ENCODE results near the gene ROBO4. TPM values are rescaled to one million over a fixed set of nuclear protein-coding genes. Genes with fewer than 3 reads are reported as not detected.

The ROBO4 gene
- total and polyA plus RNA-seq, 2 of the 13 experiments (the other 11 are each of a cell fraction or from before 2014, with no cell fraction given), result 0.07 to 1.1 TPM

GRCh38 chr11:124864892-124865180, 32.8 kb downstream of the ROBO4 start:
- H3K27ac ChIP-seq (ENCODE audit: extremely low read length, insufficient read depth, low read length), result no peak overlapping the region
- peaks cover 34% of the 10 kb centered on the region for H3K4me1 ChIP-seq (ENCODE audit: insufficient read depth, low read length)
- no peaks in the 10 kb centered on the region for H3K36me3 ChIP-seq (replicated peaks in 1 of 2; ENCODE audit: control insufficient read depth in 1 of 2, insufficient read depth in 2 of 2, low read length in 2 of 2)
- no peak overlapping the region for H3K4me3 ChIP-seq (replicated peaks in 1 of 3; ENCODE audit: insufficient read depth in 1 of 3, low read depth in 2 of 3, low read length in 3 of 3)
- BruUV-seq (replicated peaks), result no TSS peak
- DNase-seq (ENCODE audit: low spot score), result no peak
- H3K9ac ChIP-seq (ENCODE audit: insufficient read depth, low read depth, low read length), result no peak overlapping the region
- peaks cover 18 to 74% of the 10 kb centered on the region in 2 experiments; a peak in 4 of 5 replicates for H3K27me3 ChIP-seq (ENCODE audit: control insufficient read depth in 1 of 2, insufficient read depth in 2 of 2, low read length in 2 of 2)
- 44% methylated on average over 6 of the region's 9 CpGs for WGBS (ENCODE audit: low lambda C conversion rate)
- no peak for FAIRE-seq
- intact Hi-C loops (cut with micrococcal nuclease; ENCODE audit: unreplicated experiment), result no loop called here
- H3K79me2 ChIP-seq (ENCODE audit: insufficient read depth, low read length), result no peaks in the 10 kb centered on the region
- H3K4me2 ChIP-seq (ENCODE audit: low read depth, low read length), result no peak overlapping the region
- no peak overlapping the region for H2AFZ ChIP-seq (ENCODE audit: low read length)
- no peak for ATAC-seq
- H4K20me1 ChIP-seq (ENCODE audit: insufficient read depth, low read length), result no peaks in the 10 kb centered on the region
- in situ Hi-C loops (cut with HindIII; ENCODE audit: extremely low pct_ligation_motif_present, low pct_unique_long_range_greater_than_20kb), result loop anchor here (10.0 kb wide), 3 partner anchors 190 to 460 kb away; partner anchors contain the start of genes SIAE and SPA17
- ChIA-PET CTCF (ENCODE audit: low intra/inter-chr PET ratio, low total read pairs) (interaction anchor here (2.4 kb wide), 1 partner anchor 28 kb away, joined by 12 read pairs; no protein-coding TSS in a partner anchor), POLR2A (no interaction called here)
- no peaks in the 10 kb centered on the region for H3K9me3 ChIP-seq (ENCODE audit: low read length)
- TF ChIP-seq AHR (CRISPR knock-in tag; IDR thresholded peaks at IDR 0.05) (no peak), ZFP62 (CRISPR knock-in tag; IDR thresholded peaks at IDR 0.05) (no peak), HMGXB3 (CRISPR knock-in tag; IDR thresholded peaks at IDR 0.05; ENCODE audit: borderline replicate concordance) (no peak), CCAR2 (optimal IDR thresholded peaks at IDR 0.05; ENCODE audit: low read depth, low read length) (no peak), MED8 (CRISPR knock-in tag; IDR thresholded peaks at IDR 0.05; ENCODE audit: insufficient replicate concordance) (no peak), ZNF782 (CRISPR knock-in tag; IDR thresholded peaks at IDR 0.05; ENCODE audit: borderline replicate concordance) (no peak), HNF4A (CRISPR knock-in tag; IDR thresholded peaks at IDR 0.05) (no peak), U2AF1 (optimal IDR thresholded peaks at IDR 0.05; ENCODE audit: low read depth, low read length) (no peak), ADNP (CRISPR knock-in tag; IDR thresholded peaks at IDR 0.05) (no peak), GABPB1 (CRISPR knock-in tag; IDR thresholded peaks at IDR 0.05) (no peak), NPAS2 (CRISPR knock-in tag; IDR thresholded peaks at IDR 0.05; ENCODE audit: borderline replicate concordance) (no peak), TEAD3 (CRISPR knock-in tag; optimal IDR thresholded peaks at IDR 0.05; ENCODE audit: borderline replicate concordance) (no peak), ATF3 (CRISPR knock-in tag; IDR thresholded peaks at IDR 0.05) (no peak), ATF1 (CRISPR knock-in tag; IDR thresholded peaks at IDR 0.05) (no peak), SIX4 (CRISPR knock-in tag; IDR thresholded peaks at IDR 0.05) (no peak), AGO1 (IDR thresholded peaks at IDR 0.05; ENCODE audit: low read depth, low read length, poor library complexity, severe bottlenecking) (no peak), ZNF619 (CRISPR knock-in tag; IDR thresholded peaks at IDR 0.05) (no peak), ZBTB39 (CRISPR knock-in tag; IDR thresholded peaks at IDR 0.05) (no peak), ZSCAN12 (CRISPR knock-in tag; IDR thresholded peaks at IDR 0.05) (no peak)

Data from HepG2 (cell line).